ENCODE results near the gene MAP4K4.
"Not testable (repeated sequence)": the region's sequence is repeated elsewhere in the genome, so short reads cannot be mapped to it uniquely, and the experiment has no call there.

MAP4K4 gene

GRCh38 chr2:101930847-101931246, 233.3 kb downstream of the MAP4K4 start:
- no peak for DNase-seq

- DNase-seq = no peak
Observed at GRCh38 chr2:101931402-101931801, 233.9 kb downstream of the MAP4K4 start.

- DNase-seq = not testable (repeated sequence)
Observed at GRCh38 chr2:101935764-101936163, 238.3 kb downstream of the MAP4K4 start.

GRCh38 chr2:101942851-101943250, 245.3 kb downstream of the MAP4K4 start:
- DNase-seq = no peak
